RWPE2 (cell line): ENCODE data around the gene PRSS22.

Experiments used
- ATAC-seq: fragments of 200-7000 bp; cut with Tn5 transposase; 3 replicates; pipeline ENCODE4 v1.9.1; 2021; ENCODE audit warnings: low read depth
- DNase-seq: peaks from one replicate; pipeline ENCODE4 v3.0.0-alpha.2; 2020; ENCODE audit warnings: low spot score
- H3K27ac ChIP-seq: fragments of 450-650 bp; 2 replicates; pipeline ENCODE4 v1.5.1; 2017; ENCODE audit warnings: mild to moderate bottlenecking; ENCODE audit not compliant: poor library complexity, severe bottlenecking
- H3K27me3 ChIP-seq: fragments of 250-450 bp; sonication (Bioruptor Pico); 2 replicates; pipeline ENCODE4 v1.5.1; 2021; ENCODE audit warnings: mild to moderate bottlenecking, moderate library complexity; ENCODE audit not compliant: insufficient read depth, poor library complexity, severe bottlenecking
- H3K36me3 ChIP-seq: fragments of 250-450 bp; sonication (Bioruptor Pico); 2 replicates; pipeline ENCODE4 v1.5.1; 2020; ENCODE audit warnings: low read depth, mild to moderate bottlenecking, moderate library complexity
- H3K4me1 ChIP-seq: fragments of 250-450 bp; sonication (Bioruptor Pico); 2 replicates; pipeline ENCODE4 v1.5.1; 2021; ENCODE audit warnings: mild to moderate bottlenecking, moderate library complexity; ENCODE audit not compliant: insufficient read depth, poor library complexity, severe bottlenecking
- H3K4me3 ChIP-seq: fragments of 250-450 bp; sonication (Bioruptor Pico); 2 replicates; pipeline ENCODE4 v1.5.1; 2021; ENCODE audit warnings: mild to moderate bottlenecking, moderate library complexity; ENCODE audit not compliant: severe bottlenecking
- H3K9me3 ChIP-seq: fragments of 250-450 bp; sonication (Bioruptor Pico); 2 replicates; pipeline ENCODE4 v1.5.1; 2021; ENCODE audit warnings: mild to moderate bottlenecking, moderate library complexity; ENCODE audit not compliant: severe bottlenecking
- CTCF ChIP-seq: fragments of 450-650 bp; IDR thresholded peaks from one replicate; pipeline ENCODE4 v1.5.1; 2017; ENCODE audit warnings: mild to moderate bottlenecking, moderate library complexity; ENCODE audit not compliant: poor library complexity, severe bottlenecking

PRSS22 gene

GRCh38 chr16:2852731-2853507 is 5.1 kb downstream of the PRSS22 start:
- no peaks in the 10 kb centered on the region for H3K27me3 ChIP-seq
- H3K4me1 ChIP-seq = no peaks in the 10 kb centered on the region
- H3K4me3 ChIP-seq = no peak overlapping the region
- H3K27ac ChIP-seq = no peak overlapping the region
- TF ChIP-seq CTCF = no peak
- peaks cover 6% of the 10 kb centered on the region; the same call in 1 of the 2 replicates for H3K36me3 ChIP-seq
- no peak for DNase-seq
- H3K9me3 ChIP-seq = peaks cover 3% of the 10 kb centered on the region
- no peak for ATAC-seq

- TF ChIP-seq CTCF = no peak
- H3K27me3 ChIP-seq = no peaks in the 10 kb centered on the region
- H3K36me3 ChIP-seq = peaks cover 6% of the 10 kb centered on the region; the same call in 1 of the 2 replicates
- peaks cover 3% of the 10 kb centered on the region for H3K9me3 ChIP-seq
- DNase-seq (no peak), ATAC-seq (no peak)
- no peak overlapping the region for H3K4me3 ChIP-seq
- peaks cover 4% of the 10 kb centered on the region for H3K4me1 ChIP-seq
- H3K27ac ChIP-seq = no peak overlapping the region
These were observed 5.8 kb downstream of the PRSS22 start for GRCh38 chr16:2852003-2852730.

- no peak overlapping the region for H3K27ac ChIP-seq
- TF ChIP-seq CTCF = no peak
- ATAC-seq (no peak), DNase-seq (no peak)
- H3K4me3 ChIP-seq = no peak overlapping the region
- H3K4me1 ChIP-seq = peaks cover 17% of the 10 kb centered on the region
- no peaks in the 10 kb centered on the region for H3K36me3 ChIP-seq
- H3K27me3 ChIP-seq = no peaks in the 10 kb centered on the region
- H3K9me3 ChIP-seq = no peaks in the 10 kb centered on the region
These were observed 8.8 kb downstream of the PRSS22 start for GRCh38 chr16:2848933-2849725.

GRCh38 chr16:2846511-2847310 is 11.3 kb downstream of the PRSS22 start:
- DNase-seq = no peak
- H3K36me3 ChIP-seq = no peaks in the 10 kb centered on the region
- peaks cover 17% of the 10 kb centered on the region for H3K4me1 ChIP-seq
- TF ChIP-seq CTCF = no peak
- no peak overlapping the region for H3K4me3 ChIP-seq
- H3K9me3 ChIP-seq = no peaks in the 10 kb centered on the region
- ATAC-seq = peak; percentile 93
- no peaks in the 10 kb centered on the region for H3K27me3 ChIP-seq
- H3K27ac ChIP-seq = peak overlapping the region; percentile 74
